K562 (cell line): ENCODE data around the gene CYP2J2. TPM values are rescaled to one million over a fixed set of nuclear protein-coding genes. Genes with fewer than 3 reads are reported as not detected.

Source experiments
- BCOR ChIP-seq: fragments of 450-650 bp; IDR thresholded peaks from 2 replicates; pipeline ENCODE4 v1.6.1; 2016
- CREB1 ChIP-seq, 2 experiments: sonication (generic) in 1 of 2; formaldehyde crosslinking in 1 of 2; IDR thresholded peaks; 2 replicates each; pipeline versions ENCODE4 v1.6.1 to v1.8.0; 2012 to 2022; ENCODE audit warnings: inconsistent platforms in 1 of 2, mild to moderate bottlenecking in 1 of 2, missing genetic modification reagents in 1 of 2, moderate library complexity in 1 of 2
- GTF2F1 ChIP-seq: IDR thresholded peaks from 2 replicates; pipeline ENCODE4 v1.6.1; 2011; ENCODE audit warnings: low read depth, low read length, improper control_type of control experiment
- JUN ChIP-seq, 2 experiments: sonication (generic) in 1 of 2; formaldehyde crosslinking in 1 of 2; IDR thresholded peaks; 2 replicates each; pipeline versions ENCODE4 v1.6.1 to v1.8.0; 2012 to 2022; ENCODE audit warnings: borderline replicate concordance in 2 of 2, mild to moderate bottlenecking in 2 of 2, improper control_type of control experiment in 1 of 2, low read depth in 1 of 2, low read length in 1 of 2, missing genetic modification reagents in 1 of 2
- KDM1A ChIP-seq, 2 experiments: fragments of 450-650 bp; IDR thresholded peaks; 2 replicates each; pipeline ENCODE4 v1.6.1; 2016; ENCODE audit warnings: mild to moderate bottlenecking in 2 of 2
- PHF8 ChIP-seq: fragments of 200-600 bp; sonication (generic); IDR thresholded peaks from 2 replicates; pipeline ENCODE4 v1.6.1; 2012; ENCODE audit warnings: mixed run types, mild to moderate bottlenecking, inconsistent platforms, low read length, moderate library complexity, borderline replicate concordance
- SRSF3 ChIP-seq: fragments of 200-400 bp; formaldehyde crosslinking; IDR thresholded peaks from 2 replicates; pipeline ENCODE4 v1.6.1; 2016; ENCODE audit warnings: mild to moderate bottlenecking, low read length, moderate library complexity; ENCODE audit not compliant: insufficient read depth
- TCFL5 ChIP-seq: fragments of 250-450 bp; sonication (Bioruptor Pico); conservative IDR thresholded peaks from 2 replicates; pipeline ENCODE4 v1.6.1; 2021; ENCODE audit warnings: mild to moderate bottlenecking, moderate library complexity, matching md5 sums
- TEAD4 ChIP-seq, 2 experiments: sonication (generic) in 1 of 2; formaldehyde crosslinking in 1 of 2; IDR thresholded peaks; 2 replicates each; pipeline versions ENCODE4 v1.6.1 to v1.8.0; 2012 to 2022; ENCODE audit warnings: borderline replicate concordance in 1 of 2, inconsistent platforms in 1 of 2, low read length in 1 of 2, mild to moderate bottlenecking in 1 of 2, missing genetic modification reagents in 1 of 2
- ZEB2 ChIP-seq: fragments of 450-650 bp; IDR thresholded peaks from 2 replicates; pipeline ENCODE4 v1.6.1; 2016
- polyA plus RNA-seq, 8 experiments: library from polyadenylated mRNA; depleted of rRNA in 4 of 8; stranded (reverse) in 5 of 8; unstranded in 3 of 8; fragments of >200 nt; fragmentation: Nextera tagmentation in 2 of 8; fragmentation: Illumina TruSeq in 1 of 8; extraction: Ambion mirVana in 2 of 8; extraction: Trizol in 1 of 8; gene quantifications; 2 replicates each; pipeline versions ENCODE4 v1.2.1 to v1.2.3, GENCODE V29; 2011 to 2014; ENCODE audit warnings: inconsistent platforms in 1 of 8, missing spikeins in 1 of 8
- total RNA-seq, 7 experiments: library from RNA; depleted of rRNA in 6 of 7; stranded (reverse); fragments of >200 nt in 6 of 7; fragmentation: Illumina TruSeq in 2 of 7; extraction: Trizol in 2 of 7; gene quantifications; 2 replicates each; pipeline versions ENCODE4 v1.2.1 to v1.2.3, GENCODE V29; 2011 to 2021; ENCODE audit warnings: low replicate concordance in 1 of 7
- TF ChIP-seq, protein P1 (sequence below): fragments of 250-450 bp; sonication (Bioruptor Pico); IDR thresholded peaks from 2 replicates; pipeline ENCODE4 v1.5.0; 2020; ENCODE audit warnings: mild to moderate bottlenecking, borderline replicate concordance
- TF ChIP-seq, protein P2 (sequence below): fragments of 250-450 bp; sonication (Bioruptor Pico); IDR thresholded peaks from 2 replicates; pipeline ENCODE4 v1.8.0; 2022; ENCODE audit warnings: inconsistent platforms
- TF ChIP-seq, protein P3 (sequence below): sonication (generic); formaldehyde crosslinking; IDR thresholded peaks from 2 replicates; pipeline ENCODE4 v1.8.1; 2023; ENCODE audit warnings: mild to moderate bottlenecking, missing genetic modification reagents
- TF ChIP-seq, protein P4 (sequence below): fragments of 450-650 bp; formaldehyde crosslinking; IDR thresholded peaks from 2 replicates; pipeline ENCODE4 v1.4.0; 2020; ENCODE audit warnings: mild to moderate bottlenecking

The CYP2J2 gene
- total and polyA plus RNA-seq, 9 of the 15 experiments (the other 6 are each of a cell fraction or from before 2014, with no cell fraction given), result not detected

DNA sequence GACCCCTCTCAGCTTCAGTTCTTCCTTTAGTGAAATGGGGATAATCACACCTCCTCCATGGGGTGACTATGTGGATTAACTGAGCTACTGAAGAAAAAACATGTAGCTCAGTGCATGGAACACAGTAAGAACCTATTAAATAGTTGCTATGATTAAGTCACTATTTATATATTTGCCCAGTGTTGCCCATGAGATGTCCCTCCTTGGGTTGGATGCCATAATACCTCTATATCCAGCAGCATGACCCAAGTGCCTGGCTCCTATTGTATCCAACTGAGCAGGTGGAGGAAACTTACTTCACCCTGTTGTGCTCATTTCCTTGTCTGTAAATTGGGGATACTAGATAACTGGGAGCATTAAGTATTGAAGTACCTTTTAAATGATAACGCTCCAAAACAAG lies 47.1 kb upstream of the CYP2J2 start (continued):
- TF ChIP-seq, protein P1, sequence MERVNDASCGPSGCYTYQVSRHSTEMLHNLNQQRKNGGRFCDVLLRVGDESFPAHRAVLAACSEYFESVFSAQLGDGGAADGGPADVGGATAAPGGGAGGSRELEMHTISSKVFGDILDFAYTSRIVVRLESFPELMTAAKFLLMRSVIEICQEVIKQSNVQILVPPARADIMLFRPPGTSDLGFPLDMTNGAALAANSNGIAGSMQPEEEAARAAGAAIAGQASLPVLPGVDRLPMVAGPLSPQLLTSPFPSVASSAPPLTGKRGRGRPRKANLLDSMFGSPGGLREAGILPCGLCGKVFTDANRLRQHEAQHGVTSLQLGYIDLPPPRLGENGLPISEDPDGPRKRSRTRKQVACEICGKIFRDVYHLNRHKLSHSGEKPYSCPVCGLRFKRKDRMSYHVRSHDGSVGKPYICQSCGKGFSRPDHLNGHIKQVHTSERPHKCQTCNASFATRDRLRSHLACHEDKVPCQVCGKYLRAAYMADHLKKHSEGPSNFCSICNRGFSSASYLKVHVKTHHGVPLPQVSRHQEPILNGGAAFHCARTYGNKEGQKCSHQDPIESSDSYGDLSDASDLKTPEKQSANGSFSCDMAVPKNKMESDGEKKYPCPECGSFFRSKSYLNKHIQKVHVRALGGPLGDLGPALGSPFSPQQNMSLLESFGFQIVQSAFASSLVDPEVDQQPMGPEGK, result no peak
- TF ChIP-seq, protein P2, sequence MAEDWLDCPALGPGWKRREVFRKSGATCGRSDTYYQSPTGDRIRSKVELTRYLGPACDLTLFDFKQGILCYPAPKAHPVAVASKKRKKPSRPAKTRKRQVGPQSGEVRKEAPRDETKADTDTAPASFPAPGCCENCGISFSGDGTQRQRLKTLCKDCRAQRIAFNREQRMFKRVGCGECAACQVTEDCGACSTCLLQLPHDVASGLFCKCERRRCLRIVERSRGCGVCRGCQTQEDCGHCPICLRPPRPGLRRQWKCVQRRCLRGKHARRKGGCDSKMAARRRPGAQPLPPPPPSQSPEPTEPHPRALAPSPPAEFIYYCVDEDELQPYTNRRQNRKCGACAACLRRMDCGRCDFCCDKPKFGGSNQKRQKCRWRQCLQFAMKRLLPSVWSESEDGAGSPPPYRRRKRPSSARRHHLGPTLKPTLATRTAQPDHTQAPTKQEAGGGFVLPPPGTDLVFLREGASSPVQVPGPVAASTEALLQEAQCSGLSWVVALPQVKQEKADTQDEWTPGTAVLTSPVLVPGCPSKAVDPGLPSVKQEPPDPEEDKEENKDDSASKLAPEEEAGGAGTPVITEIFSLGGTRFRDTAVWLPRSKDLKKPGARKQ (CRISPR knock-in tag), result no peak
- TF ChIP-seq, protein P3, sequence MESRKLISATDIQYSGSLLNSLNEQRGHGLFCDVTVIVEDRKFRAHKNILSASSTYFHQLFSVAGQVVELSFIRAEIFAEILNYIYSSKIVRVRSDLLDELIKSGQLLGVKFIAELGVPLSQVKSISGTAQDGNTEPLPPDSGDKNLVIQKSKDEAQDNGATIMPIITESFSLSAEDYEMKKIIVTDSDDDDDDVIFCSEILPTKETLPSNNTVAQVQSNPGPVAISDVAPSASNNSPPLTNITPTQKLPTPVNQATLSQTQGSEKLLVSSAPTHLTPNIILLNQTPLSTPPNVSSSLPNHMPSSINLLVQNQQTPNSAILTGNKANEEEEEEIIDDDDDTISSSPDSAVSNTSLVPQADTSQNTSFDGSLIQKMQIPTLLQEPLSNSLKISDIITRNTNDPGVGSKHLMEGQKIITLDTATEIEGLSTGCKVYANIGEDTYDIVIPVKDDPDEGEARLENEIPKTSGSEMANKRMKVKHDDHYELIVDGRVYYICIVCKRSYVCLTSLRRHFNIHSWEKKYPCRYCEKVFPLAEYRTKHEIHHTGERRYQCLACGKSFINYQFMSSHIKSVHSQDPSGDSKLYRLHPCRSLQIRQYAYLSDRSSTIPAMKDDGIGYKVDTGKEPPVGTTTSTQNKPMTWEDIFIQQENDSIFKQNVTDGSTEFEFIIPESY (CRISPR knock-in tag), result no peak
- TF ChIP-seq TCFL5 (no peak), JUN (IDR thresholded peaks at IDR 0.05; ENCODE audit: borderline replicate concordance, low read depth, low read length) (no peak), JUN (CRISPR knock-in tag; IDR thresholded peaks at IDR 0.05; ENCODE audit: borderline replicate concordance) (no peak), CREB1 (IDR thresholded peaks at IDR 0.05) (no peak), CREB1 (CRISPR knock-in tag; IDR thresholded peaks at IDR 0.05) (no peak), ZEB2 (no peak), PHF8 (no peak), BCOR (no peak), GTF2F1 (no peak), TEAD4 (IDR thresholded peaks at IDR 0.05; ENCODE audit: low read length) (no peak), TEAD4 (CRISPR knock-in tag; IDR thresholded peaks at IDR 0.05; ENCODE audit: borderline replicate concordance) (no peak), SRSF3 (no peak), KDM1A (IDR thresholded peaks at IDR 0.05) (no peak)
- TF ChIP-seq, protein P4, sequence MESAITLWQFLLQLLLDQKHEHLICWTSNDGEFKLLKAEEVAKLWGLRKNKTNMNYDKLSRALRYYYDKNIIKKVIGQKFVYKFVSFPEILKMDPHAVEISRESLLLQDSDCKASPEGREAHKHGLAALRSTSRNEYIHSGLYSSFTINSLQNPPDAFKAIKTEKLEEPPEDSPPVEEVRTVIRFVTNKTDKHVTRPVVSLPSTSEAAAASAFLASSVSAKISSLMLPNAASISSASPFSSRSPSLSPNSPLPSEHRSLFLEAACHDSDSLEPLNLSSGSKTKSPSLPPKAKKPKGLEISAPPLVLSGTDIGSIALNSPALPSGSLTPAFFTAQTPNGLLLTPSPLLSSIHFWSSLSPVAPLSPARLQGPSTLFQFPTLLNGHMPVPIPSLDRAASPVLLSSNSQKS (CRISPR knock-in tag), result no peak
